ENCODE results near the gene POLR3G.

Gene POLR3G

GRCh38 chr5:90550963-90551362 is 76.3 kb downstream of the POLR3G start:
- no peak for DNase-seq (ENCODE audit: low read depth, low spot score)

DNA sequence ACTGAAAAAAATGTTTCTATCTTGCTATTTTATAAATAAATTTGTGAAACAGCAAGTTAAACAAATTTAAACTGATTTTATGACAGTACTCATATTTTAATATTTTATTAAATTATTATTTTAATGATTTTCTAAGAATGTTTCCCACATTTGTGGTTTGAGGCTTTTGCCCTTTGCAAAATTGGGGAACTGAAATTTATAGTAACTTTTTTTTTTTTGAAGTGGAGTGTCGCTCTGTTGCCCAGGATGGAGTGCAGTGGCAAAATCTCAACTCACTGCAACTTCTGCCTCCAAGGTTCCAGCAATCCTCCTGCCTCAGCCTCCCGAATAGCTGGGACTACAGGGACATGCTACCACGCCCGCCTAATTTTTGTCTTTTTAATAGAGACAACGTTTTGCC is 76.7 kb downstream of the POLR3G start:
- no peak for DNase-seq (ENCODE audit: low read depth, low spot score)

- no peak for DNase-seq (ENCODE audit: low read depth, low spot score)
Measured at GRCh38 chr5:90553711-90554110, 79.0 kb downstream of the POLR3G start.

GRCh38 chr5:90554358-90555006 is 79.8 kb downstream of the POLR3G start:
- no peak for DNase-seq (ENCODE audit: low read depth, low spot score)

GRCh38 chr5:90555666-90556065 is 81.0 kb downstream of the POLR3G start:
- no peak for DNase-seq (ENCODE audit: low read depth, low spot score)

DNA sequence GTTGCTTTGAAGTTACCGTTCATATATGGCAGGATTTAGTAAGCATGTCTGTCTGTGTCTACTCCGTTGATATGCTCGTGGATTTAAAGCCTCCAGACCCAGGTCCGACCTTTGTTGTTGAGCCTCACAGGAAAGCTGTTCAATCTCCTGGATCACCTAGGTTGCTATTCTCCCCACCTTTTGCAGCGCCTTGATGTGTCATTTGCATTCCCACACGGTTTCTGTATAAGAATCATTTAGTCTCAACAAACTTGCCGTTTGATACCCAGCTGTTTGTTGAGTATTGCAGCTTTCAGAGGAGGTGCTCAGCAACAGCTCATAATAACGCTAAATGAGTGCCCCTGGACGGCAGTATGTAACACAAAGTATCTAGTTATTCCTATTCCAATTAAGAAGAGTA is 82.7 kb downstream of the POLR3G start:
- no peak for DNase-seq (ENCODE audit: low read depth, low spot score)

DNA sequence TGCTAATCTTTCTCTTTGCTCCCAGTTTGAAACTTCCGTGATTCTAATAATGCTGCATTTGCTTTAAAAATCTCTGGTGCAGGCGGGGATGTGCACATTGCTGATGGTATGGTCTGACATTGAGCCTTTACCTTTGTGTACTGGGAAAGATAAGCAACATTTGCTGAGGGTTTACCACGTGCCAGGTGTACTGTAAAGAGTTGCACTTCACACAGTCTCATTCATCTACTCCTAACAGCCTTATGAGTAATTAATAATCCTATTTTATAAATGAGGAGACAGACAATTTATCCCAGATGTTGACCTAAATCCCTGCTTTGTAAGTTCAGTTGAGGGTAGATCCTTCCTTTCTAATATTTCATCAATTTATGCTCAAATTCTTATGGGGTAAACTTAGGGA is 83.2 kb downstream of the POLR3G start:
- no peak for DNase-seq (ENCODE audit: low read depth, low spot score)

DNA sequence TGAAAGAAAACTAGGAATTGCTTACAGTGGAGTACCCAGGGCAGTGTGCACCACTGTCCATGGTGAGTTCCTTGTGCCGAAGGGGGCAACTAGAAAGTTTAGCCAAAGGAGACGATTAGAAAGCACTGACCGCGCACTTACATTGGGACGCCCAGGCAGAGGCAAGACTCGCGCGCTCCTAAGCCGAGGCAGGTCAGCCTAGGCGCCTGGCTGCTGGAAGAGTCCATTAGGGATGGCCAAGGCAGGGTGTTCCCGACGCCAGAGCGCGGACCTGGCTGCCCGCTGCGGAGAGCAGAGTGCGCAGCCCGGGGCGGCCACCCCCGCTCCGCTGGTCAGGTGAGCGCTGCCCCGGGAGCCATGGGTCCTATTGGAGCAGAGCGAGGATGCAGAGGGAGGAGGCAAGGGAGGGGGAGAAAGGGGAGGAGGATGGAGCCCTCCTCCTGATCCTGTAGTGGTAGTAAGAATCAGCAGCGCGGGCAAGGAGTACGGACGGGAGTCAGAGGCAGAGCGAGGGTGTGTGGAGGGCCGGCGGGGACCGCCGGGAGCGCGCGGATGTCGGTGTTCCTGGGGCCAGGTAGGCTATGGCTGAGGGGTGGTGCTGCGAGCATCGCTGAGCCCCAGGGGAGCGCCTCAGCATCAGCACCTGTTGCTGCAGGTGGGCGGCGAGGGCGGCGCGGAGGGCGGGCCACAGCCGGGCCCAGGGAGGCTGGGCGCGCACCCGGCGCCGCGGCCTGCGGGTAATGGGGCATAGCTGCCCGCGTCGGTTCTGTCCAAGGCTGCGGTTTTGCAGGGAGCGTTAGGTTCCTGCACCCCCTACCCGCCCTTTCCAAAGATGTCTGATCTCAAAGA is 83.9 kb downstream of the POLR3G start, which contains the start of gene ADGRV1:
Gene ADGRV1 (plus strand): TSS at position 454 of the 849 bp plus-strand sequence. CDS start 99 bp downstream, at position 553.
- DNase-seq (ENCODE audit: low read depth, low spot score), result no peak

DNA sequence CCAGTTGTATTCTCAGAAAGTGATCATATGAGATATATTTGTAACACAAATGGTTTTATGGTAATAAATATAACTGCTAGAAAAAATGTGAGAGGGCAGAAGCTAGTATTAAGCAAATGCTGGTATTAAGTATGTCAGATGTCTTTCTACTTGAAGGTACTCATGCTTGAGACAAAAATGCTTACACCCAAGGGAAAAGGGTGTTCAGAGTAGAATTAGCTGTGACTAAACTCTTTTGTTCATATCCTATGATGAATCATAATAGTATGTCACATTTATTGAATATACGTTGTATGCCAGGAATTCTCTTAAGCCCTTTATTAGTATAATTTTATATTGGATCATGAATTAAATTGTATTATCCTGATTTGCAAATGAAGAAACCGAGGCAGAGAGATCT is 86.1 kb downstream of the POLR3G start:
- DNase-seq (ENCODE audit: low read depth, low spot score), result no peak

DNA sequence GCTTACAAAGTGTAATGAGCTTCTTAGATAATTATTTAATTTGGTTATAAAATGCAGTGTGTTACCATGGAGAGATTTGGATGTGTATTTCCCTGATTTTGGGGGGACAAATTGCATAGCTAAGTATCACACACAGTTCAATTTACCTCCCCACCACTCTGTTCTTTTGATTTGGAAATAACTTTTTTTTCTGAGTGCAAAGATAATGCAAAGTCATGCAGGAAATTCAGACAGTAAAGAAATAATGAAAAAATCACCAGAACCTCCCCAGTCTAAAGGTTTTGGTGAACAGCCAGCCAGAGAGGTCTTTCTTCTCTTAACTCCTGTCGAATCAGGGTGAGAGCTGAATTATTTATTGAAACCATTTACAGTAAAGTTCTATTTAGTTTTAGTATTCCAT is 87.1 kb downstream of the POLR3G start:
- no peak for DNase-seq (ENCODE audit: low read depth, low spot score)

- DNase-seq (ENCODE audit: low read depth, low spot score), result no peak
Measured at GRCh38 chr5:90562341-90562740, 87.7 kb downstream of the POLR3G start.

DNA sequence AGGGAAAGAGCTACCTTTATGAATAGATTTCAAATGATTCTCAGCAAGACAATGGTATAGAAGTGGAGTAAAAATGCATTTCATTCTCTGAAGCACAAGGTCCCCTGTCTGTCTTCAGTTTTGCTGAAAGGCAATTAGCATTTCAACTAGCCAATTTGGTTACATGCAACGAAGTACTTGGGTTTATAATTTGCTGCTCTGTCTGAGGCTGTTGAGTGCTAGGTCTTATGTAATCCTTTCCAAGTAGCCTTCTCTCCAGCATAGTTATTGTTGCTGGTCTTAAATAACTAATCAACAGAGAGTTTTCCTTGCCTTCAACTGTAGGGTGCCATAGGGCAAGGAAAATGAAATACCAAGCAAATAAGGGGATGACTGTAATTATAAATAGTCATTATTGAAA is 88.4 kb downstream of the POLR3G start:
- DNase-seq (ENCODE audit: low read depth, low spot score), result no peak
